ENCODE measurements around the gene CHAC1.

Gene CHAC1

GRCh38 chr15:40925495-40925862 lies 27.8 kb upstream of the CHAC1 start:
- no peak for DNase-seq (ENCODE audit: low read depth)

- DNase-seq (ENCODE audit: low read depth): no peak
Measured at GRCh38 chr15:40925863-40926658, 27.2 kb upstream of the CHAC1 start.

GRCh38 chr15:40926659-40927494 lies 26.4 kb upstream of the CHAC1 start:
- no peak for DNase-seq (ENCODE audit: low read depth)

GRCh38 chr15:40927495-40927872 lies 25.8 kb upstream of the CHAC1 start:
- DNase-seq (ENCODE audit: low read depth): no peak

- DNase-seq (ENCODE audit: low read depth): no peak
Measured at GRCh38 chr15:40927873-40928806, 25.1 kb upstream of the CHAC1 start.

- no peak for DNase-seq (ENCODE audit: low read depth)
Measured at GRCh38 chr15:40928821-40929659, 24.2 kb upstream of the CHAC1 start, which contains the start of gene DLL4. Gene DLL4 (plus strand): TSS chr15:40929340. CDS start chr15:40929669, 329 bp downstream.

GRCh38 chr15:40929660-40930429 lies 23.4 kb upstream of the CHAC1 start:
- DNase-seq (ENCODE audit: low read depth): no peak

- DNase-seq (ENCODE audit: low read depth): no peak
Measured at GRCh38 chr15:40930430-40931299, 22.6 kb upstream of the CHAC1 start.

GRCh38 chr15:40931300-40932142 lies 21.8 kb upstream of the CHAC1 start:
- no peak for DNase-seq (ENCODE audit: low read depth)

GRCh38 chr15:40932156-40932555 lies 21.1 kb upstream of the CHAC1 start:
- DNase-seq (ENCODE audit: low read depth): no peak

- no peak for DNase-seq (ENCODE audit: low read depth)
Measured at GRCh38 chr15:40932649-40933516, 20.4 kb upstream of the CHAC1 start.

GRCh38 chr15:40933517-40933902 lies 19.8 kb upstream of the CHAC1 start:
- DNase-seq (ENCODE audit: low read depth): no peak

- no peak for DNase-seq (ENCODE audit: low read depth)
Measured at GRCh38 chr15:40934457-40934856, 18.8 kb upstream of the CHAC1 start.

GRCh38 chr15:40936234-40936708 lies 17.0 kb upstream of the CHAC1 start:
- DNase-seq (ENCODE audit: low read depth): no peak

- DNase-seq (ENCODE audit: low read depth): no peak
Measured at GRCh38 chr15:40936709-40937666, 16.3 kb upstream of the CHAC1 start.

Measured in HS-5 (cell line).